HepG2 (cell line): ENCODE results near the gene SLC16A5. TPM values are rescaled to one million over a fixed set of nuclear protein-coding genes. Genes with fewer than 3 reads are reported as not detected.
A peak's percentile ranks its signal among the peaks of the same experiment; 100 is the strongest.

Experiments
- DMAP1 ChIP-seq: IDR thresholded peaks from 2 replicates; pipeline ENCODE4 v1.6.1; 2016
- DNMT1 ChIP-seq: sonication (generic); formaldehyde crosslinking; IDR thresholded peaks from 2 replicates; pipeline ENCODE4 v1.5.1; 2020; ENCODE audit warnings: mild to moderate bottlenecking, missing genetic modification reagents
- IRF9 ChIP-seq: sonication (generic); formaldehyde crosslinking; IDR thresholded peaks from 2 replicates; pipeline ENCODE4 v1.8.0; 2022; ENCODE audit warnings: missing genetic modification reagents, mild to moderate bottlenecking, borderline replicate concordance
- MEF2D ChIP-seq: sonication (generic); formaldehyde crosslinking; IDR thresholded peaks from 2 replicates; pipeline ENCODE4 v1.5.1; 2020; ENCODE audit warnings: mild to moderate bottlenecking, missing genetic modification reagents
- STAG1 ChIP-seq: sonication (generic); formaldehyde crosslinking; IDR thresholded peaks from 2 replicates; pipeline ENCODE4 v1.4.0; 2020; ENCODE audit warnings: missing genetic modification reagents
- TOPORS ChIP-seq: sonication (generic); formaldehyde crosslinking; IDR thresholded peaks from 2 replicates; pipeline ENCODE4 v1.8.0; 2023; ENCODE audit warnings: mild to moderate bottlenecking, missing genetic modification reagents
- ZBTB14 ChIP-seq: sonication (generic); formaldehyde crosslinking; IDR thresholded peaks from 2 replicates; pipeline ENCODE4 v1.4.0; 2020; ENCODE audit warnings: missing genetic modification reagents
- ZHX2 ChIP-seq, 2 experiments: sonication (generic) in 1 of 2; formaldehyde crosslinking in 1 of 2; IDR thresholded peaks; 2 replicates each; pipeline versions ENCODE4 v1.6.1 to v1.9.0; 2014 to 2022; ENCODE audit warnings: antibody characterized with exemption in 1 of 2, borderline replicate concordance in 1 of 2, inconsistent platforms in 1 of 2, low read depth in 1 of 2, missing genetic modification reagents in 1 of 2
- ZNF850 ChIP-seq: sonication (generic); formaldehyde crosslinking; conservative IDR thresholded peaks from 2 replicates; pipeline ENCODE4 v1.9.0; 2021; ENCODE audit warnings: mild to moderate bottlenecking, missing genetic modification reagents
- polyA plus RNA-seq, 8 experiments: library from polyadenylated mRNA; depleted of rRNA in 3 of 8; stranded (reverse) in 7 of 8; unstranded in 1 of 8; fragments of >200 nt; fragmentation: Illumina TruSeq in 4 of 8; extraction: Trizol in 4 of 8; gene quantifications; 2 replicates each; pipeline versions ENCODE4 v1.2.1 to v1.2.3, GENCODE V29; 2011 to 2016; ENCODE audit warnings: low read depth in 4 of 8, missing spikeins in 1 of 8, mixed read lengths in 1 of 8; ENCODE audit not compliant: insufficient read depth in 1 of 8
- total RNA-seq, 5 experiments: library from RNA; depleted of rRNA; stranded (reverse); fragments of >200 nt; fragmentation: Illumina TruSeq; extraction: Trizol; gene quantifications; 2 replicates each; pipeline ENCODE4 v1.2.3, GENCODE V29; 2016; ENCODE audit warnings: low read depth in 1 of 5
- TF ChIP-seq, protein P1 (sequence below): sonication (generic); formaldehyde crosslinking; IDR thresholded peaks from 2 replicates; pipeline ENCODE4 v1.5.1; 2020; ENCODE audit warnings: missing genetic modification reagents, mild to moderate bottlenecking, borderline replicate concordance
- TF ChIP-seq, protein P2 (sequence below): sonication (generic); formaldehyde crosslinking; IDR thresholded peaks from 2 replicates; pipeline ENCODE4 v1.8.0; 2022; ENCODE audit warnings: low read depth, missing genetic modification reagents
- TF ChIP-seq, protein P3 (sequence below): sonication (generic); formaldehyde crosslinking; IDR thresholded peaks from 2 replicates; pipeline ENCODE4 v1.8.0; 2022; ENCODE audit warnings: mild to moderate bottlenecking, missing genetic modification reagents, moderate library complexity

SLC16A5 gene
- total and polyA plus RNA-seq, 2 of the 13 experiments (the other 11 are each of a cell fraction or from before 2014, with no cell fraction given), result 0.69 to 5.6 TPM

DNA sequence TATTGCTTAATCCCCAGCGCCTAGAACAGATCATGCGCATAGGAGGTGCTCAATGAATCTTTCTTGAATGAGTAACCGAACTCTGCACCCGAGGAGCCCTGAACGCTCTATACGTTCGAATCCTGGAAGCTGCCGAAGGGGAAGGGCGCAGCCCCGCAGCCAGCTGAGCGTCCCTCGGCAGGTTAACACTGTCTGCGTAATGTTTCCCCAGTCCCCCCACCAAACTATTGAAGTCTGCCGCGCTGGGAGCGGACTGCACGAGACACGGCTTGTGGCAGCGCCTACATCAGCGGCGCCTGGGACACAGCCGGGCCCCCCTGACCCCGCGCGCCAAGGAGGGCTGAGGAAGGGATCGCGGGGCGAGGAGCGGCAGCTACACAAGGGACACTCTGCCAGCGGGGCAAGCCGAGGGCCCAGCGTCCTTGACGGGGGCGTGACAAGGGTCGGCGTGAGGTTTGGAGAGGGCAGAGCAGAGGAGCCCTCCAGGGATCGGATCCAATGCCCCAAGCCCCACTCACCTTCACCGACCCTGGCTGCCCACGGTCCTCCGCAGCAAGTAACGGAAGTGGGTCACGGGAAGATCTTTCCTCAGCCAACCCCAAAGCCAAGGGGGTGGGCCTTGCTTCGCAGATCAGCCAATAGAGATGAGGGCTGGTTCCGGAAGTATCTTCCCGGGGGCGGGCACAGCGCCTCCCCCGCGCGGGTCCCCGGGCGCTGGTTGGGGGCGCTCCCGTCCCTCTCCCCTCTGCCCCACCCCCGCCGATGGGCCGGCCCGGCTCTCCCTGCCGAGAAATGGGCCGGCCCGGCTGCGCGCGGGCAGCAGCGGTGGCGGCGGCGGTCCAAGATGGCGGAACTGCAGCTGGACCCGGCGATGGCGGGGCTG lies 41.1 kb upstream of the SLC16A5 start, which contains the start of the genes ATP5PD and KCTD2 (continued):
- TF ChIP-seq ZHX2 (IDR thresholded peaks at IDR 0.05; ENCODE audit: low read depth), result no peak
- TF ChIP-seq ZHX2 (CRISPR knock-in tag; IDR thresholded peaks at IDR 0.05; ENCODE audit: borderline replicate concordance), result no peak
- TF ChIP-seq, protein P1, sequence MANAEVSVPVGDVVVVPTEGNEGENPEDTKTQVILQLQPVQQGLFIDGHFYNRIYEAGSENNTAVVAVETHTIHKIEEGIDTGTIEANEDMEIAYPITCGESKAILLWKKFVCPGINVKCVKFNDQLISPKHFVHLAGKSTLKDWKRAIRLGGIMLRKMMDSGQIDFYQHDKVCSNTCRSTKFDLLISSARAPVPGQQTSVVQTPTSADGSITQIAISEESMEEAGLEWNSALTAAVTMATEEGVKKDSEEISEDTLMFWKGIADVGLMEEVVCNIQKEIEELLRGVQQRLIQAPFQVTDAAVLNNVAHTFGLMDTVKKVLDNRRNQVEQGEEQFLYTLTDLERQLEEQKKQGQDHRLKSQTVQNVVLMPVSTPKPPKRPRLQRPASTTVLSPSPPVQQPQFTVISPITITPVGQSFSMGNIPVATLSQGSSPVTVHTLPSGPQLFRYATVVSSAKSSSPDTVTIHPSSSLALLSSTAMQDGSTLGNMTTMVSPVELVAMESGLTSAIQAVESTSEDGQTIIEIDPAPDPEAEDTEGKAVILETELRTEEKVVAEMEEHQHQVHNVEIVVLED (CRISPR knock-in tag), result peak; percentile 74
- TF ChIP-seq, protein P2, sequence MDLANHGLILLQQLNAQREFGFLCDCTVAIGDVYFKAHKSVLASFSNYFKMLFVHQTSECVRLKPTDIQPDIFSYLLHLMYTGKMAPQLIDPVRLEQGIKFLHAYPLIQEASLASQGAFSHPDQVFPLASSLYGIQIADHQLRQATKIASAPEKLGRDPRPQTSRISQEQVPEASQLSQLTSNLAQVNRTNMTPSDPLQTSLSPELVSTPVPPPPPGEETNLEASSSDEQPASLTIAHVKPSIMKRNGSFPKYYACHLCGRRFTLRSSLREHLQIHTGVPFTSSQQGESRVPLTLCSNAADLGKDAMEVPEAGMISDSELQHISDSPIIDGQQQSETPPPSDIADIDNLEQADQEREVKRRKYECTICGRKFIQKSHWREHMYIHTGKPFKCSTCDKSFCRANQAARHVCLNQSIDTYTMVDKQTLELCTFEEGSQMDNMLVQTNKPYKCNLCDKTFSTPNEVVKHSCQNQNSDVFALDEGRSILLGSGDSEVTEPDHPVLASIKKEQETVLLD, result peak; percentile 79
- TF ChIP-seq STAG1 (CRISPR knock-in tag), result 0 out of 2 replicates have a peak, but pooled peaks have one; percentile 4
- TF ChIP-seq TOPORS (CRISPR knock-in tag), result peak; percentile 52; the same call in 1 of the 2 replicates
- TF ChIP-seq, protein P3, sequence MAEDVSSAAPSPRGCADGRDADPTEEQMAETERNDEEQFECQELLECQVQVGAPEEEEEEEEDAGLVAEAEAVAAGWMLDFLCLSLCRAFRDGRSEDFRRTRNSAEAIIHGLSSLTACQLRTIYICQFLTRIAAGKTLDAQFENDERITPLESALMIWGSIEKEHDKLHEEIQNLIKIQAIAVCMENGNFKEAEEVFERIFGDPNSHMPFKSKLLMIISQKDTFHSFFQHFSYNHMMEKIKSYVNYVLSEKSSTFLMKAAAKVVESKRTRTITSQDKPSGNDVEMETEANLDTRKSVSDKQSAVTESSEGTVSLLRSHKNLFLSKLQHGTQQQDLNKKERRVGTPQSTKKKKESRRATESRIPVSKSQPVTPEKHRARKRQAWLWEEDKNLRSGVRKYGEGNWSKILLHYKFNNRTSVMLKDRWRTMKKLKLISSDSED, result no peak
- TF ChIP-seq DNMT1 (CRISPR knock-in tag), result peak; percentile 30; the same call in 1 of the 2 replicates
- TF ChIP-seq ZBTB14 (CRISPR knock-in tag), result peak; percentile 4; the same call in 1 of the 2 replicates
- no peak for TF ChIP-seq IRF9 (CRISPR knock-in tag)
- TF ChIP-seq MEF2D (CRISPR knock-in tag), result no peak; the same call in 1 of the 2 replicates
- TF ChIP-seq ZNF850 (CRISPR knock-in tag), result no peak; the same call in 1 of the 2 replicates
- peak; percentile 73 for TF ChIP-seq DMAP1 (CRISPR knock-in tag)
